IMR-90 (cell line): ENCODE results near the gene CLEC4G. TPM values are rescaled to one million over a fixed set of nuclear protein-coding genes. Genes with fewer than 3 reads are reported as not detected.

Experiments used
- ATAC-seq: fragments of 200-7000 bp; cut with Tn5 transposase; 2 replicates; pipeline ENCODE4 v1.9.1; 2020; ENCODE audit warnings: low read depth, mild to moderate bottlenecking, moderate library complexity
- BruUV-seq: library from RNA; stranded (reverse); fragments of 400-500 nt; replicated peaks from 2 replicates; lab custom pipeline; 2021; lab: Mats Ljungman, UMichigan
- CTCF ChIA-PET: fragments of 300-600 bp; formaldehyde crosslinking; extraction: SDS; loops from one replicate; lab custom pipeline; 2021; ENCODE audit warnings: antibody characterized with exemption; lab: Yijun Ruan, JAX
- POLR2A ChIA-PET: fragments of 300-600 bp; sonication (Branson Sonifier 250); formaldehyde crosslinking; loops from one replicate; lab custom pipeline; 2022; ENCODE audit warnings: antibody characterized with exemption; ENCODE audit not compliant: unreplicated experiment; lab: Charles Lee
- DNase-seq: peaks from one replicate; pipeline ENCODE4 v3.0.0; 2013
- H2AFZ ChIP-seq: replicated peaks from 2 replicates; pipeline ENCODE3; 2013; ENCODE audit warnings: low read length, mild to moderate bottlenecking; ENCODE audit not compliant: poor library complexity
- H2AK5ac ChIP-seq: 2 replicates; pipeline ENCODE4 v1.6.1; 2013; ENCODE audit warnings: low read depth, low read length, inconsistent platforms
- H2AK9ac ChIP-seq: replicated peaks from 2 replicates; pipeline ENCODE3; 2013; ENCODE audit warnings: mild to moderate bottlenecking, low read depth, low read length, moderate library complexity; ENCODE audit not compliant: poor library complexity
- H2BK120ac ChIP-seq: 2 replicates; pipeline ENCODE4 v1.6.1; 2013; ENCODE audit warnings: low read depth, low read length, inconsistent platforms
- H2BK15ac ChIP-seq: 3 replicates; pipeline ENCODE4 v1.6.1; 2013; ENCODE audit warnings: low read depth, low read length, inconsistent platforms
- H2BK20ac ChIP-seq: 2 replicates; pipeline ENCODE4 v1.6.1; 2013; ENCODE audit warnings: low read depth, mild to moderate bottlenecking, inconsistent platforms, low read length, moderate library complexity
- H2BK5ac ChIP-seq: 2 replicates; pipeline ENCODE4 v1.6.1; 2013; ENCODE audit warnings: mild to moderate bottlenecking, low read depth, low read length, inconsistent platforms; ENCODE audit not compliant: poor library complexity, severe bottlenecking
- H3K14ac ChIP-seq: replicated peaks from 2 replicates; pipeline ENCODE4 v1.6.1; 2013; ENCODE audit warnings: low read depth, low read length, inconsistent platforms
- H3K18ac ChIP-seq: 2 replicates; pipeline ENCODE4 v1.6.1; 2013; ENCODE audit warnings: low read depth, low read length, control low read depth
- H3K23ac ChIP-seq: 2 replicates; pipeline ENCODE4 v1.6.1; 2013; ENCODE audit warnings: low read depth, low read length, inconsistent platforms
- H3K27ac ChIP-seq: 2 replicates; pipeline ENCODE4 v1.5.1; 2013; ENCODE audit warnings: mild to moderate bottlenecking, control low read depth, low read length; ENCODE audit not compliant: insufficient read depth
- H3K27me3 ChIP-seq: 2 replicates; pipeline ENCODE4 v1.6.1; 2013; ENCODE audit warnings: low read length; ENCODE audit not compliant: control insufficient read depth, insufficient read depth
- H3K36me3 ChIP-seq: 2 replicates; pipeline ENCODE4 v1.6.1; 2013; ENCODE audit warnings: low read length, mixed read lengths; ENCODE audit not compliant: control insufficient read depth, insufficient read depth
- H3K4ac ChIP-seq: 2 replicates; pipeline ENCODE4 v1.6.1; 2013; ENCODE audit warnings: low read depth, low read length, inconsistent platforms
- H3K4me1 ChIP-seq: 2 replicates; pipeline ENCODE4 v1.6.1; 2013; ENCODE audit warnings: low read length, mixed read lengths; ENCODE audit not compliant: control insufficient read depth, insufficient read depth
- H3K4me2 ChIP-seq: 2 replicates; pipeline ENCODE4 v1.6.1; 2013; ENCODE audit warnings: low read depth, mild to moderate bottlenecking, control low read depth, low read length, moderate library complexity
- H3K4me3 ChIP-seq: 2 replicates; pipeline ENCODE4 v1.5.1; 2013; ENCODE audit warnings: low read depth, mild to moderate bottlenecking, control low read depth, low read length, moderate library complexity; ENCODE audit not compliant: insufficient read depth
- H3K56ac ChIP-seq: 2 replicates; pipeline ENCODE4 v1.6.1; 2013; ENCODE audit warnings: low read length, inconsistent platforms; ENCODE audit not compliant: insufficient read depth; ENCODE audit errors: extremely low read depth
- H3K79me1 ChIP-seq, 2 experiments: 2 replicates each; pipeline ENCODE4 v1.6.1; 2013; ENCODE audit warnings: low read length in 2 of 2, inconsistent platforms in 1 of 2, low read depth in 1 of 2
- H3K9ac ChIP-seq: 2 replicates; pipeline ENCODE4 v1.6.1; 2013; ENCODE audit warnings: low read depth, low read length, control low read depth
- H3K9me1 ChIP-seq: 2 replicates; pipeline ENCODE4 v1.6.1; 2013; ENCODE audit warnings: low read length, inconsistent platforms; ENCODE audit not compliant: insufficient read depth
- H3K9me3 ChIP-seq: 2 replicates; pipeline ENCODE4 v1.6.1; 2013; ENCODE audit warnings: low read length; ENCODE audit not compliant: control insufficient read depth, insufficient read depth
- H4K20me1 ChIP-seq: 2 replicates; pipeline ENCODE4 v1.6.1; 2013; ENCODE audit warnings: low read length, inconsistent platforms; ENCODE audit not compliant: insufficient read depth
- H4K5ac ChIP-seq: 2 replicates; pipeline ENCODE4 v1.6.1; 2013; ENCODE audit warnings: mild to moderate bottlenecking, low read depth, low read length, control low read depth
- H4K8ac ChIP-seq, 2 experiments: 2 replicates each; pipeline ENCODE4 v1.6.1; 2013; ENCODE audit warnings: low read depth in 2 of 2, low read length in 2 of 2, control low read depth in 1 of 2, inconsistent platforms in 1 of 2
- H4K91ac ChIP-seq: 2 replicates; pipeline ENCODE4 v1.6.1; 2013; ENCODE audit warnings: low read depth, low read length, inconsistent platforms; ENCODE audit not compliant: insufficient read depth
- CHD1 ChIP-seq: IDR thresholded peaks from 2 replicates; pipeline ENCODE4 v1.6.1; 2012; ENCODE audit warnings: low read depth, low read length, improper control_type of control experiment
- MAFK ChIP-seq: IDR thresholded peaks from 2 replicates; pipeline ENCODE4 v1.6.1; 2012; ENCODE audit warnings: low read depth, low read length, improper control_type of control experiment
- MXI1 ChIP-seq: IDR thresholded peaks from 2 replicates; pipeline ENCODE4 v1.6.1; 2012; ENCODE audit warnings: low read depth, mild to moderate bottlenecking, low read length, moderate library complexity, borderline replicate concordance
- NFE2L2 ChIP-seq: fragments of 150-350 bp; IDR thresholded peaks from 2 replicates; pipeline ENCODE4 v1.6.1; 2016; ENCODE audit warnings: low read depth, mild to moderate bottlenecking, low read length
- POLR2A ChIP-seq: IDR thresholded peaks from 2 replicates; pipeline ENCODE4 v1.6.1; 2012; ENCODE audit warnings: mild to moderate bottlenecking, low read depth, low read length
- WGBS, 2 experiments: methylation state at CpG; one replicate each; pipeline versions ENCODE4 v1.1.5 to v1.1.7; 2013; ENCODE audit warnings: missing lambda C conversion rate in 2 of 2; ENCODE audit not compliant: insufficient read length in 1 of 2; ENCODE audit errors: extremely low coverage in 2 of 2; 5-methylcytosine and 5-hydroxymethylcytosine counted together
- dilution Hi-C: fragments of 300-500 bp; cut with HindIII; formaldehyde crosslinking; loops from one replicate; pipeline ENCODE4 v1.14.3; 2018; ENCODE audit warnings: low sequenced_read_pairs; ENCODE audit not compliant: unreplicated experiment
- in situ Hi-C: fragments of 300-500 bp; cut with MboI; formaldehyde crosslinking; loops from 3 replicates; pipeline ENCODE4 v1.14.3; 2019; ENCODE audit warnings: low sequenced_read_pairs, inconsistent platforms, mixed read lengths
- intact Hi-C: fragments of 100-400 bp; cut with micrococcal nuclease; formaldehyde crosslinking; loops from 2 replicates; pipeline ENCODE4 v1.10.0; 2022
- polyA plus RNA-seq, 3 experiments: library from polyadenylated mRNA; depleted of rRNA; stranded (reverse); fragments of >200 nt; gene quantifications; 2 replicates each; pipeline ENCODE4 v1.2.3, GENCODE V29; 2012; ENCODE audit warnings: low replicate concordance in 1 of 3
- total RNA-seq: library from RNA; depleted of rRNA; stranded (reverse); fragments of >200 nt; gene quantifications from 2 replicates; pipeline ENCODE4 v1.2.3, GENCODE V29; 2012
- TF ChIP-seq, protein P1 (sequence below): conservative IDR thresholded peaks from 2 replicates; pipeline ENCODE4 v1.5.1; 2012; ENCODE audit warnings: mild to moderate bottlenecking, low read depth, low read length, improper control_type of control experiment

The CLEC4G gene
- total and polyA plus RNA-seq, 2 of the 4 experiments (the other 2 are of a cell fraction), result not detected

DNA sequence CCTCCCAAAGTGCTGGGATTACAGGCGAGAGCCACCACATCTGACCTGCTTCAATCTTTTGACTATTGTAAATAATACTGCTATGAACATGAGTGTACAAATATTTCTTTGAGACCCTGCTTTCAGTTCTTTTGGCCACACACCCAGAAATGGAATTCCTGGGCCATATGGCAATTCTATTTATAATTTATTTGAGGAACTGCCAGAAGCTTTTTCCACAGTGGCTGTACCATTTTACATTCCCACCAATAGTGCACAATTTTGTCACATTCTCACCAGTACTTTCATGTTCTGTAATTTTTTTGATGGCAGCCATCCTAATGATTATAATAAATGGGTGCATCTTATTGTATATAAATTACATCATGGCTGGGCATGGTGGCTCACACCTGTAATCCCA lies 16.2 kb downstream of the CLEC4G start:
- Histone ChIP-seq H4K5ac (no peak overlapping the region), H3K36me3 (no peaks in the 10 kb centered on the region), H3K27me3 (peaks cover 4% of the 10 kb centered on the region), H2AFZ (no peak overlapping the region), H3K4me1 (no peaks in the 10 kb centered on the region), H2AK5ac (no peak overlapping the region), H2BK20ac (no peak overlapping the region), H2AK9ac (no peak overlapping the region), H3K9me3 (peaks cover 2% of the 10 kb centered on the region; the same call in 1 of the 2 replicates), H3K14ac (no peak overlapping the region), H3K23ac (no peak overlapping the region), H2BK15ac (no peak overlapping the region), H3K18ac (no peak overlapping the region), H3K27ac (no peak overlapping the region), H3K4me3 (no peak overlapping the region), H3K4me2 (no peak overlapping the region), H4K20me1 (no peaks in the 10 kb centered on the region), H3K79me1 (no peaks in the 10 kb centered on the region), H3K9ac (no peak overlapping the region), H3K56ac (no peak overlapping the region), H3K9me1 (no peaks in the 10 kb centered on the region), H3K4ac (no peak overlapping the region), H4K8ac (no peak overlapping the region), H2BK120ac (no peak overlapping the region), H4K91ac (no peak overlapping the region), H2BK5ac (no peak overlapping the region)
- ChIA-PET CTCF (no interaction called here), POLR2A (no interaction called here)
- DNase-seq, result no peak
- no CpG with 5 or more reads among the region's 1 CpG for WGBS, 2 experiments
- dilution Hi-C loops, result no loop called here
- intact Hi-C loops, result no loop called here
- ATAC-seq, result no peak
- in situ Hi-C loops, result no loop called here
- TF ChIP-seq, protein P1, sequence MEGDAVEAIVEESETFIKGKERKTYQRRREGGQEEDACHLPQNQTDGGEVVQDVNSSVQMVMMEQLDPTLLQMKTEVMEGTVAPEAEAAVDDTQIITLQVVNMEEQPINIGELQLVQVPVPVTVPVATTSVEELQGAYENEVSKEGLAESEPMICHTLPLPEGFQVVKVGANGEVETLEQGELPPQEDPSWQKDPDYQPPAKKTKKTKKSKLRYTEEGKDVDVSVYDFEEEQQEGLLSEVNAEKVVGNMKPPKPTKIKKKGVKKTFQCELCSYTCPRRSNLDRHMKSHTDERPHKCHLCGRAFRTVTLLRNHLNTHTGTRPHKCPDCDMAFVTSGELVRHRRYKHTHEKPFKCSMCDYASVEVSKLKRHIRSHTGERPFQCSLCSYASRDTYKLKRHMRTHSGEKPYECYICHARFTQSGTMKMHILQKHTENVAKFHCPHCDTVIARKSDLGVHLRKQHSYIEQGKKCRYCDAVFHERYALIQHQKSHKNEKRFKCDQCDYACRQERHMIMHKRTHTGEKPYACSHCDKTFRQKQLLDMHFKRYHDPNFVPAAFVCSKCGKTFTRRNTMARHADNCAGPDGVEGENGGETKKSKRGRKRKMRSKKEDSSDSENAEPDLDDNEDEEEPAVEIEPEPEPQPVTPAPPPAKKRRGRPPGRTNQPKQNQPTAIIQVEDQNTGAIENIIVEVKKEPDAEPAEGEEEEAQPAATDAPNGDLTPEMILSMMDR, result no peak
- no peak for TF ChIP-seq MXI1
- no peak for TF ChIP-seq POLR2A
- TF ChIP-seq CHD1, result no peak
- TF ChIP-seq MAFK, result no peak
- no peak for TF ChIP-seq NFE2L2
- BruUV-seq, result no TSS peak
